Measurements from ENCODE around the gene APBB3.

DNA sequence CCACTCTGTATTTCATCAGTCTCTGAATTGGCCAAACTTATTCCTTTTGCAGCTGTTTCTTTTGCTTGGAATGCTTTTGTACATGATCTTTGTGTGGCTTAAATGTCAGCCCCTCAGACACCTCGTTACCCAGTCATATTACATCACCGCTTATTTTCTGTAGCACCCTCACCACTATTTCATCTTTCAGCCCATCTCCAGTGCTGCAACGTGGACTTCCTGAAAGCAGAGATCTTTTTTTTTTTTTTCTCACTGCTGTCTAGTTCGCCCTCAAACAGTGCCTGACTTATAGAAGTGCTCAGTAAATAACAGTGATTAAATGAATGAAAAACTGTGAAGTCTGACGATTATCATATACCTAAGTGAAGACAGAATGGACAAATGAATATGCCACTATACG, 8.0 kb downstream of the APBB3 start:
- TF ChIP-seq, protein P1, sequence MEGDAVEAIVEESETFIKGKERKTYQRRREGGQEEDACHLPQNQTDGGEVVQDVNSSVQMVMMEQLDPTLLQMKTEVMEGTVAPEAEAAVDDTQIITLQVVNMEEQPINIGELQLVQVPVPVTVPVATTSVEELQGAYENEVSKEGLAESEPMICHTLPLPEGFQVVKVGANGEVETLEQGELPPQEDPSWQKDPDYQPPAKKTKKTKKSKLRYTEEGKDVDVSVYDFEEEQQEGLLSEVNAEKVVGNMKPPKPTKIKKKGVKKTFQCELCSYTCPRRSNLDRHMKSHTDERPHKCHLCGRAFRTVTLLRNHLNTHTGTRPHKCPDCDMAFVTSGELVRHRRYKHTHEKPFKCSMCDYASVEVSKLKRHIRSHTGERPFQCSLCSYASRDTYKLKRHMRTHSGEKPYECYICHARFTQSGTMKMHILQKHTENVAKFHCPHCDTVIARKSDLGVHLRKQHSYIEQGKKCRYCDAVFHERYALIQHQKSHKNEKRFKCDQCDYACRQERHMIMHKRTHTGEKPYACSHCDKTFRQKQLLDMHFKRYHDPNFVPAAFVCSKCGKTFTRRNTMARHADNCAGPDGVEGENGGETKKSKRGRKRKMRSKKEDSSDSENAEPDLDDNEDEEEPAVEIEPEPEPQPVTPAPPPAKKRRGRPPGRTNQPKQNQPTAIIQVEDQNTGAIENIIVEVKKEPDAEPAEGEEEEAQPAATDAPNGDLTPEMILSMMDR (IDR thresholded peaks at IDR 0.05), result no peak
- no peak for TF ChIP-seq POLR2A (IDR thresholded peaks at IDR 0.05)

Data from heart left ventricle (tissue), 13 donors.